ENCODE results near the gene IRF2BP2.
"Not testable (repeated sequence)": the region's sequence is repeated elsewhere in the genome, so short reads cannot be mapped to it uniquely, and the experiment has no call there.

The IRF2BP2 gene

GRCh38 chr1:234634922-234635321 lies 24.9 kb upstream of the IRF2BP2 start:
- not testable (repeated sequence) for DNase-seq (ENCODE audit: low read depth in 1 of 2, low spot score in 1 of 2)

- no peak for DNase-seq (ENCODE audit: low read depth in 1 of 2, low spot score in 1 of 2)
These were observed 24.4 kb upstream of the IRF2BP2 start for GRCh38 chr1:234634387-234634786.

GRCh38 chr1:234633246-234634003 lies 23.4 kb upstream of the IRF2BP2 start:
- no peak for DNase-seq (ENCODE audit: low read depth in 1 of 2, low spot score in 1 of 2)

GRCh38 chr1:234632225-234632624 lies 22.2 kb upstream of the IRF2BP2 start:
- no peak for DNase-seq (ENCODE audit: low read depth in 1 of 2, low spot score in 1 of 2)

GRCh38 chr1:234631721-234632125 lies 21.7 kb upstream of the IRF2BP2 start:
- no peak for DNase-seq (ENCODE audit: low read depth in 1 of 2, low spot score in 1 of 2)

GRCh38 chr1:234629026-234629425 lies 19.0 kb upstream of the IRF2BP2 start:
- DNase-seq (ENCODE audit: low read depth in 1 of 2, low spot score in 1 of 2) = no peak

- no peak for DNase-seq (ENCODE audit: low read depth in 1 of 2, low spot score in 1 of 2)
These were observed 18.1 kb upstream of the IRF2BP2 start for GRCh38 chr1:234628089-234628488.

- no peak for DNase-seq (ENCODE audit: low read depth in 1 of 2, low spot score in 1 of 2)
These were observed 17.3 kb upstream of the IRF2BP2 start for GRCh38 chr1:234627009-234627950.

GRCh38 chr1:234626391-234626790 lies 16.4 kb upstream of the IRF2BP2 start:
- DNase-seq (ENCODE audit: low read depth in 1 of 2, low spot score in 1 of 2) = no peak

- no peak for DNase-seq (ENCODE audit: low read depth in 1 of 2, low spot score in 1 of 2)
These were observed 14.7 kb upstream of the IRF2BP2 start for GRCh38 chr1:234624724-234625117.

GRCh38 chr1:234621657-234622335 lies 11.8 kb upstream of the IRF2BP2 start:
- DNase-seq (ENCODE audit: low read depth in 1 of 2, low spot score in 1 of 2) = no peak

GRCh38 chr1:234621127-234621468 lies 11.1 kb upstream of the IRF2BP2 start:
- no peak for DNase-seq (ENCODE audit: low read depth in 1 of 2, low spot score in 1 of 2)

GRCh38 chr1:234620272-234621126 lies 10.5 kb upstream of the IRF2BP2 start:
- no peak for DNase-seq (ENCODE audit: low read depth in 1 of 2, low spot score in 1 of 2)

GRCh38 chr1:234619794-234620247 lies 9.8 kb upstream of the IRF2BP2 start:
- DNase-seq (ENCODE audit: low read depth in 1 of 2, low spot score in 1 of 2) = no peak

GRCh38 chr1:234619071-234619480 lies 9.1 kb upstream of the IRF2BP2 start:
- no peak for DNase-seq (ENCODE audit: low read depth in 1 of 2, low spot score in 1 of 2)

GRCh38 chr1:234618737-234619049 lies 8.7 kb upstream of the IRF2BP2 start:
- no peak for DNase-seq (ENCODE audit: low read depth in 1 of 2, low spot score in 1 of 2)

GRCh38 chr1:234617986-234618736 lies 8.2 kb upstream of the IRF2BP2 start:
- DNase-seq (ENCODE audit: low read depth in 1 of 2, low spot score in 1 of 2) = no peak

GRCh38 chr1:234617131-234617985 lies 7.4 kb upstream of the IRF2BP2 start:
- DNase-seq (ENCODE audit: low read depth in 1 of 2, low spot score in 1 of 2) = no peak

GRCh38 chr1:234616644-234617043 lies 6.7 kb upstream of the IRF2BP2 start:
- no peak for DNase-seq (ENCODE audit: low read depth in 1 of 2, low spot score in 1 of 2)
